A549 (cell line): ENCODE data around the gene LRRC8C. TPM values are rescaled to one million over a fixed set of nuclear protein-coding genes. Genes with fewer than 3 reads are reported as not detected.

Source experiments
- ATAC-seq, 2 experiments: fragments of 200-7000 bp in 1 of 2; fragments of >200 bp in 1 of 2; cut with Nextera tagmentation in 1 of 2; cut with Tn5 transposase in 1 of 2; 3 replicates each; pipeline versions ENCODE4 v1.8.0 to v1.9.1; 2018 to 2020; ENCODE audit warnings: mild to moderate bottlenecking in 1 of 2, moderate library complexity in 1 of 2
- CTCF ChIA-PET: fragments of 300-600 bp; sonication (Branson Sonifier 250); formaldehyde crosslinking; extraction: SDS; loops from one replicate; lab custom pipeline; 2021; ENCODE audit warnings: antibody characterized with exemption, inconsistent platforms; lab: Yijun Ruan, JAX
- POLR2A ChIA-PET: fragments of 350-600 bp; formaldehyde crosslinking; extraction: SDS; loops from one replicate; lab custom pipeline; 2021; ENCODE audit warnings: antibody characterized with exemption, inconsistent platforms; lab: Yijun Ruan, JAX
- DNase-seq, 2 experiments: peaks; one replicate each; pipeline versions ENCODE4 v3.0.0 to v3.0.0-alpha.2; 2011 to 2016; ENCODE audit warnings: low read depth in 1 of 2, low spot score in 1 of 2
- FAIRE-seq: peaks from 2 replicates; lab custom pipeline; 2011; peaks lifted over from hg19 to GRCh38; lab: Jason Lieb, UNC
- H3K27ac ChIP-seq, 2 experiments: fragments of >200 bp; sonication (Bioruptor Twin); formaldehyde crosslinking; 3 replicates each; pipeline ENCODE4 v1.5.1; 2016 to 2017
- H3K4me1 ChIP-seq: fragments of >200 bp; sonication (Bioruptor Twin); formaldehyde crosslinking; 3 replicates; pipeline ENCODE4 v1.6.1; 2016
- H3K4me2 ChIP-seq: fragments of >200 bp; sonication (Bioruptor Twin); formaldehyde crosslinking; 3 replicates; pipeline ENCODE4 v1.6.1; 2016
- H3K4me3 ChIP-seq: fragments of >200 bp; sonication (Bioruptor Twin); formaldehyde crosslinking; 3 replicates; pipeline ENCODE4 v1.5.1; 2016
- H3K9me3 ChIP-seq: fragments of >200 bp; sonication (Bioruptor Twin); formaldehyde crosslinking; 3 replicates; pipeline ENCODE4 v1.6.1; 2016
- CBX8 ChIP-seq: fragments of 200-600 bp; sonication (generic); IDR thresholded peaks from 2 replicates; pipeline ENCODE4 v1.6.1; 2016
- CEBPB ChIP-seq, 2 experiments: fragments of >200 bp in 1 of 2; sonication (Bioruptor Twin) in 1 of 2; formaldehyde crosslinking in 1 of 2; IDR thresholded peaks; 2 replicates each; pipeline ENCODE4 v1.6.1; 2012 to 2016
- CHD2 ChIP-seq: fragments of 150-350 bp; IDR thresholded peaks from 2 replicates; pipeline ENCODE4 v1.6.1; 2014; ENCODE audit warnings: low read length; ENCODE audit not compliant: partially characterized antibody
- CTCF ChIP-seq: fragments of >200 bp; sonication (Bioruptor Twin); formaldehyde crosslinking; IDR thresholded peaks from 3 replicates; pipeline ENCODE4 v1.5.1; 2016
- EP300 ChIP-seq, 2 experiments: fragments of >200 bp; sonication (Bioruptor Twin); formaldehyde crosslinking; IDR thresholded peaks; 2 replicates in 1 of 2; 3 replicates in 1 of 2; pipeline ENCODE4 v1.6.1; 2016 to 2017
- FOSB ChIP-seq: fragments of 250-450 bp; sonication (Bioruptor Pico); IDR thresholded peaks from 2 replicates; pipeline ENCODE4 v1.5.0; 2020; ENCODE audit warnings: mild to moderate bottlenecking, moderate library complexity
- FOSL2 ChIP-seq, 2 experiments: fragments of 450-650 bp in 1 of 2; fragments of >200 bp in 1 of 2; sonication (Bioruptor Twin) in 1 of 2; formaldehyde crosslinking; IDR thresholded peaks; 2 replicates each; pipeline versions ENCODE4 v1.5.0 to v1.6.1; 2016 to 2020; ENCODE audit warnings: mild to moderate bottlenecking in 1 of 2, moderate library complexity in 1 of 2
- GATA3 ChIP-seq: IDR thresholded peaks from 2 replicates; pipeline ENCODE4 v1.6.1; 2012; ENCODE audit warnings: borderline replicate concordance
- HDAC2 ChIP-seq: fragments of 200-600 bp; sonication (generic); IDR thresholded peaks from 2 replicates; pipeline ENCODE4 v1.6.1; 2016
- HOXB5 ChIP-seq: fragments of 250-450 bp; sonication (Bioruptor Pico); IDR thresholded peaks from 2 replicates; pipeline ENCODE4 v1.5.0; 2020; ENCODE audit warnings: mild to moderate bottlenecking, moderate library complexity
- JUN ChIP-seq, 2 experiments: fragments of >200 bp; sonication (Bioruptor Twin); formaldehyde crosslinking; IDR thresholded peaks; 2 replicates in 1 of 2; 3 replicates in 1 of 2; pipeline ENCODE4 v1.6.1; 2016 to 2017
- JUNB ChIP-seq: fragments of >200 bp; sonication (Bioruptor Twin); formaldehyde crosslinking; IDR thresholded peaks from 2 replicates; pipeline ENCODE4 v1.6.1; 2016
- KDM1A ChIP-seq: fragments of 200-600 bp; sonication (generic); IDR thresholded peaks from 2 replicates; pipeline ENCODE4 v1.6.1; 2016; ENCODE audit warnings: low read depth, mild to moderate bottlenecking
- MAFK ChIP-seq: fragments of 450-650 bp; IDR thresholded peaks from 2 replicates; pipeline ENCODE4 v1.6.1; 2014; ENCODE audit not compliant: partially characterized antibody
- NFE2L2 ChIP-seq: fragments of 150-350 bp; conservative IDR thresholded peaks from 2 replicates; pipeline ENCODE4 v1.6.1; 2014; ENCODE audit warnings: low read length
- PBX3 ChIP-seq: IDR thresholded peaks from 2 replicates; pipeline ENCODE4 v1.6.1; 2012
- POLR2A ChIP-seq: IDR thresholded peaks from 2 replicates; pipeline ENCODE4 v1.6.1; 2012; ENCODE audit warnings: mild to moderate bottlenecking, low read length
- RAD21 ChIP-seq, 2 experiments: fragments of >200 bp in 1 of 2; sonication (Bioruptor Twin) in 1 of 2; formaldehyde crosslinking in 1 of 2; IDR thresholded peaks in 1 of 2; conservative IDR thresholded peaks in 1 of 2; 2 replicates in 1 of 2; 3 replicates in 1 of 2; pipeline ENCODE4 v1.6.1; 2012 to 2018; ENCODE audit warnings: inconsistent platforms in 1 of 2
- TFCP2L1 ChIP-seq: fragments of 250-450 bp; sonication (Bioruptor Pico); IDR thresholded peaks from 2 replicates; pipeline ENCODE4 v1.5.0; 2021; ENCODE audit warnings: mild to moderate bottlenecking
- USF2 ChIP-seq: fragments of 450-650 bp; IDR thresholded peaks from 2 replicates; pipeline ENCODE4 v1.6.1; 2014; ENCODE audit warnings: antibody characterized with exemption
- ZNF302 ChIP-seq: fragments of 250-450 bp; sonication (Bioruptor Pico); IDR thresholded peaks from 2 replicates; pipeline ENCODE4 v1.9.0; 2021; ENCODE audit warnings: inconsistent platforms, mild to moderate bottlenecking, moderate library complexity
- WGBS: methylation state at CpG from one replicate; pipeline ENCODE4 v1.1.6; 2017; ENCODE audit errors: missing lambda C conversion rate; 5-methylcytosine and 5-hydroxymethylcytosine counted together
- polyA plus RNA-seq, 4 experiments: library from polyadenylated mRNA; depleted of rRNA in 3 of 4; stranded (reverse); fragments of >200 nt; fragmentation: RNase III in 1 of 4; extraction: RNeasy Plus Mini Kit Qiagen cat#74134 plus additional on column Dnase treatment in 1 of 4; gene quantifications; 2 replicates in 3 of 4; 3 replicates in 1 of 4; pipeline ENCODE4 v1.2.3, GENCODE V29; 2011 to 2017
- TF ChIP-seq, protein P1 (sequence below): fragments of 250-450 bp; sonication (Bioruptor Pico); IDR thresholded peaks from 2 replicates; pipeline ENCODE4 v1.5.0; 2020; ENCODE audit warnings: low read depth, mild to moderate bottlenecking, moderate library complexity
- TF ChIP-seq, protein P2 (sequence below): fragments of 150-350 bp; IDR thresholded peaks from 2 replicates; pipeline ENCODE4 v1.6.1; 2014; ENCODE audit warnings: low read depth, mild to moderate bottlenecking, low read length
- TF ChIP-seq, protein P3 (sequence below): IDR thresholded peaks from 2 replicates; pipeline ENCODE4 v1.6.1; 2012

Gene LRRC8C
- polyA plus RNA-seq, 2 of the 4 experiments (the other 2 are of a cell fraction) = 6.3 to 15.9 TPM

DNA sequence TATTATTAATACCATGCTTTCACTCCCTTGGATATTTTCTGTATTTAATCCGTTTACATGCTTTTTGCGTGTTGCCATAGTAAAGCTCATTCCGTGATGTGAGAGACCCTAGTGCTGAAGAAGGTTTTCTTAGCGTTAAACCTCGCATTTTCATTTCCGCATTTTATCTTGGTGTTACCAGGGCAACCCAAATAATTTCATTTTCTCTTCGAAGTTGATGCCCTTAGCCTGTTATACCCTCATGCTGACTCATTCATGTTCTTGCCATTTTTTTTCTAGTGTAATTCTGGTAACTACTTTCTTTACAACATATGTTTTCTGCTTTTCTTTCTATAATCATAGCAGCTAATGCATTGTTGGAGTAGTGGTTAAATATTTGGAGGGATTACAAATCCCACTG lies 37.2 kb downstream of the LRRC8C start:
- H3K27ac ChIP-seq = peak overlapping the region in 1 of 2 experiments; percentile 69; a peak in 1 of 6 replicates
- no peak for FAIRE-seq
- TF ChIP-seq POLR2A (no peak), CTCF (no peak), USF2 (no peak), HDAC2 (no peak), CBX8 (no peak), CHD2 (no peak), TFCP2L1 (CRISPR knock-in tag) (no peak), RAD21 (conservative IDR thresholded peaks at IDR 0.05 in 1 of 2, IDR thresholded peaks at IDR 0.05 in 1 of 2) (no peak)
- TF ChIP-seq, protein P1, sequence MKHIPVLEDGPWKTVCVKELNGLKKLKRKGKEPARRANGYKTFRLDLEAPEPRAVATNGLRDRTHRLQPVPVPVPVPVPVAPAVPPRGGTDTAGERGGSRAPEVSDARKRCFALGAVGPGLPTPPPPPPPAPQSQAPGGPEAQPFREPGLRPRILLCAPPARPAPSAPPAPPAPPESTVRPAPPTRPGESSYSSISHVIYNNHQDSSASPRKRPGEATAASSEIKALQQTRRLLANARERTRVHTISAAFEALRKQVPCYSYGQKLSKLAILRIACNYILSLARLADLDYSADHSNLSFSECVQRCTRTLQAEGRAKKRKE = no peak
- TF ChIP-seq, protein P2, sequence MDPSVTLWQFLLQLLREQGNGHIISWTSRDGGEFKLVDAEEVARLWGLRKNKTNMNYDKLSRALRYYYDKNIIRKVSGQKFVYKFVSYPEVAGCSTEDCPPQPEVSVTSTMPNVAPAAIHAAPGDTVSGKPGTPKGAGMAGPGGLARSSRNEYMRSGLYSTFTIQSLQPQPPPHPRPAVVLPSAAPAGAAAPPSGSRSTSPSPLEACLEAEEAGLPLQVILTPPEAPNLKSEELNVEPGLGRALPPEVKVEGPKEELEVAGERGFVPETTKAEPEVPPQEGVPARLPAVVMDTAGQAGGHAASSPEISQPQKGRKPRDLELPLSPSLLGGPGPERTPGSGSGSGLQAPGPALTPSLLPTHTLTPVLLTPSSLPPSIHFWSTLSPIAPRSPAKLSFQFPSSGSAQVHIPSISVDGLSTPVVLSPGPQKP = no peak
- TF ChIP-seq, all 56 proteins: peak for 0
- no peak for DNase-seq
- WGBS = 91% methylated on average over 7 of the region's 7 CpGs
- Histone ChIP-seq H3K4me1 (peaks cover 40% of the 10 kb centered on the region), H3K9me3 (no peaks in the 10 kb centered on the region), H3K4me3 (no peak overlapping the region), H3K4me2 (no peak overlapping the region; the same call in 2 of the 3 replicates)
- ChIA-PET CTCF (interaction anchor here (1.5 to 2.2 kb wide), 2 partner anchors 9 to 93 kb away, joined by 4 to 10 read pairs; no protein-coding TSS in a partner anchor), POLR2A (no interaction called here)
- no peak for ATAC-seq

- no peak for FAIRE-seq
- CTCF ChIA-PET = interaction anchor here (1.1 to 2.2 kb wide), 2 partner anchors 34 to 92 kb away, joined by 3 to 10 read pairs; no protein-coding TSS in a partner anchor
- POLR2A ChIA-PET = no interaction called here
- Histone ChIP-seq H3K4me3 (no peak overlapping the region), H3K27ac (peak overlapping the region; percentile 63 to 69; a peak in 4 of 6 replicates), H3K4me2 (peak overlapping the region; percentile 62), H3K4me1 (peaks cover 40% of the 10 kb centered on the region), H3K9me3 (no peaks in the 10 kb centered on the region)
- no peak for DNase-seq
- TF ChIP-seq CTCF = no peak
- no peak for ATAC-seq
Measured at GRCh38 chr1:89670711-89671110, 37.8 kb downstream of the LRRC8C start.

GRCh38 chr1:89671775-89672488 lies 39.0 kb downstream of the LRRC8C start:
- Histone ChIP-seq H3K4me3 (no peak overlapping the region), H3K27ac (peak overlapping the region; percentile 69 to 76)
- DNase-seq = peak; percentile 38 to 84
- peak; percentile 34 to 62; a peak in 2 of 5 replicates for TF ChIP-seq EP300 (IDR thresholded peaks at IDR 0.05)
- TF ChIP-seq FOSB (CRISPR knock-in tag) = no peak
- TF ChIP-seq ZNF302 (CRISPR knock-in tag) = no peak
- peak; percentile 45; the same call in 1 of the 2 replicates for TF ChIP-seq NFE2L2
- TF ChIP-seq KDM1A = no peak
- TF ChIP-seq MAFK = peak; percentile 69
- TF ChIP-seq, protein P3, sequence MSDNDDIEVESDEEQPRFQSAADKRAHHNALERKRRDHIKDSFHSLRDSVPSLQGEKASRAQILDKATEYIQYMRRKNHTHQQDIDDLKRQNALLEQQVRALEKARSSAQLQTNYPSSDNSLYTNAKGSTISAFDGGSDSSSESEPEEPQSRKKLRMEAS = peak; percentile 15; the same call in 1 of the 2 replicates
- TF ChIP-seq CEBPB (IDR thresholded peaks at IDR 0.05) = 0 out of 4 replicates have a peak, but pooled peaks of 1 of the 2 experiments have one; percentile 31
- peak; percentile 86 for TF ChIP-seq GATA3
- TF ChIP-seq JUNB = peak; percentile 95
- 0 out of 2 replicates have a peak, but pooled peaks have one; percentile 55 for TF ChIP-seq PBX3
- peak; percentile 85 for TF ChIP-seq FOSL2 (IDR thresholded peaks at IDR 0.05)
- peak; percentile 96 for TF ChIP-seq FOSL2 (CRISPR knock-in tag; IDR thresholded peaks at IDR 0.05)
- peak; percentile 90; the same call in 1 of the 2 replicates for TF ChIP-seq HOXB5 (CRISPR knock-in tag)
- TF ChIP-seq JUN (IDR thresholded peaks at IDR 0.05) = 0 out of 5 replicates have a peak, but pooled peaks of 1 of the 2 experiments have one; percentile 17
- TF ChIP-seq CHD2 = no peak
- TF ChIP-seq, all 56 proteins: peak for 11
- ATAC-seq (peak; percentile 94 to 95), FAIRE-seq (no peak)
- peak overlapping the region; percentile 62 for H3K4me2 ChIP-seq
- peaks cover 40% of the 10 kb centered on the region for H3K4me1 ChIP-seq
- ChIA-PET CTCF (interaction anchor here (1.0 to 2.2 kb wide), 4 partner anchors 19 to 91 kb away, joined by 3 to 10 read pairs (median 3); no protein-coding TSS in a partner anchor), POLR2A (no interaction called here)
- whole genome bisulfite sequencing = 24% methylated on average over 4 of the region's 4 CpGs
- no peaks in the 10 kb centered on the region for H3K9me3 ChIP-seq
